Neuronal stem cell (in vitro differentiated cells): ENCODE measurements around the gene P2RY12.

Experiments used
- DNase-seq: peaks from one replicate; pipeline ENCODE4 v3.0.0-alpha.2; 2013; ENCODE audit warnings: low spot score
- H2AFZ ChIP-seq: one replicate; pipeline ENCODE4 v1.6.1; 2013; ENCODE audit warnings: mild to moderate bottlenecking, low read length, inconsistent platforms
- H2AK5ac ChIP-seq: 2 replicates; pipeline ENCODE4 v1.6.1; 2013; ENCODE audit warnings: low read depth, mild to moderate bottlenecking, inconsistent platforms, low read length, moderate library complexity, mixed read lengths
- H2BK120ac ChIP-seq: 2 replicates; pipeline ENCODE4 v1.6.1; 2013; ENCODE audit warnings: low read depth, mild to moderate bottlenecking, inconsistent platforms, low read length, moderate library complexity, mixed read lengths
- H2BK12ac ChIP-seq: one replicate; pipeline ENCODE4 v1.6.1; 2013; ENCODE audit warnings: low read length, inconsistent platforms
- H2BK15ac ChIP-seq: 2 replicates; pipeline ENCODE4 v1.6.1; 2013; ENCODE audit warnings: mild to moderate bottlenecking, low read length, inconsistent platforms, mixed read lengths
- H2BK5ac ChIP-seq: one replicate; pipeline ENCODE4 v1.6.1; 2013; ENCODE audit warnings: inconsistent platforms, mild to moderate bottlenecking, low read length, moderate library complexity
- H3K14ac ChIP-seq: one replicate; pipeline ENCODE4 v1.6.1; 2013; ENCODE audit warnings: low read length, inconsistent platforms
- H3K18ac ChIP-seq: 2 replicates; pipeline ENCODE4 v1.6.1; 2013; ENCODE audit warnings: low read length, inconsistent platforms
- H3K23ac ChIP-seq: 2 replicates; pipeline ENCODE4 v1.6.1; 2013; ENCODE audit warnings: low read depth, mild to moderate bottlenecking, mixed read lengths, low read length, inconsistent platforms; ENCODE audit not compliant: poor library complexity
- H3K27ac ChIP-seq: replicated peaks from 3 replicates; pipeline ENCODE4 v1.5.1; 2013; ENCODE audit warnings: low read length, inconsistent platforms
- H3K27me3 ChIP-seq, 3 experiments: 2 replicates each; pipeline ENCODE4 v1.6.1; 2013; ENCODE audit warnings: low read length in 3 of 3, mild to moderate bottlenecking in 2 of 3, inconsistent platforms in 1 of 3, low read depth in 1 of 3, mixed read lengths in 1 of 3, moderate library complexity in 1 of 3; ENCODE audit not compliant: control insufficient read depth in 3 of 3, insufficient read depth in 3 of 3
- H3K36me3 ChIP-seq, 2 donors: replicated peaks in 1 of 2; 2 replicates each; pipeline ENCODE4 v1.6.1; 2013; ENCODE audit warnings: low read length in 2 of 2; ENCODE audit not compliant: control insufficient read depth in 2 of 2, insufficient read depth in 2 of 2
- H3K4ac ChIP-seq: 2 replicates; pipeline ENCODE4 v1.6.1; 2013; ENCODE audit warnings: inconsistent platforms, mild to moderate bottlenecking, low read length, moderate library complexity
- H3K4me1 ChIP-seq, 2 donors: 1 replicate in 1 of 2; 2 replicates in 1 of 2; pipeline ENCODE4 v1.6.1; 2013; ENCODE audit warnings: low read length in 2 of 2, low read depth in 1 of 2; ENCODE audit not compliant: control insufficient read depth in 2 of 2, insufficient read depth in 1 of 2
- H3K4me2 ChIP-seq: one replicate; pipeline ENCODE4 v1.6.1; 2013; ENCODE audit warnings: mild to moderate bottlenecking, low read length, inconsistent platforms; ENCODE audit not compliant: insufficient read depth, poor library complexity, severe bottlenecking
- H3K4me3 ChIP-seq, 2 donors: 2 replicates each; pipeline ENCODE4 v1.5.1; 2013; ENCODE audit warnings: low read length in 2 of 2, mild to moderate bottlenecking in 2 of 2, inconsistent platforms in 1 of 2, moderate library complexity in 1 of 2
- H3K79me1 ChIP-seq: one replicate; pipeline ENCODE4 v1.6.1; 2013; ENCODE audit warnings: low read depth, mild to moderate bottlenecking, inconsistent platforms, low read length, moderate library complexity
- H3K9ac ChIP-seq: one replicate; pipeline ENCODE4 v1.6.1; 2013; ENCODE audit warnings: mild to moderate bottlenecking, low read depth, low read length, inconsistent platforms; ENCODE audit not compliant: poor library complexity
- H3K9me3 ChIP-seq, 2 donors: replicated peaks in 1 of 2; 2 replicates each; pipeline versions ENCODE3 to v1.6.1; 2013; ENCODE audit warnings: low read length in 2 of 2, mild to moderate bottlenecking in 2 of 2, inconsistent platforms in 1 of 2, low read depth in 1 of 2, mixed read lengths in 1 of 2, moderate library complexity in 1 of 2; ENCODE audit not compliant: control insufficient read depth in 2 of 2, insufficient read depth in 1 of 2
- H4K8ac ChIP-seq: one replicate; pipeline ENCODE4 v1.6.1; 2013; ENCODE audit warnings: low read depth, mild to moderate bottlenecking, inconsistent platforms, low read length, moderate library complexity
- H4K91ac ChIP-seq: one replicate; pipeline ENCODE4 v1.6.1; 2013; ENCODE audit warnings: low read length, low read depth, mild to moderate bottlenecking, inconsistent platforms; ENCODE audit not compliant: poor library complexity
- WGBS, 2 donors: extraction: QIAGEN DNeasy Blood & Tissue Kit; methylation state at CpG; one replicate each; pipeline ENCODE4 v1.1.7; 2013; ENCODE audit warnings: missing lambda C conversion rate in 2 of 2, mixed read lengths in 1 of 2; ENCODE audit not compliant: insufficient read length in 2 of 2, insufficient replicate concordance in 1 of 2; ENCODE audit errors: extremely low coverage in 2 of 2; 5-methylcytosine and 5-hydroxymethylcytosine counted together

P2RY12 gene

DNA sequence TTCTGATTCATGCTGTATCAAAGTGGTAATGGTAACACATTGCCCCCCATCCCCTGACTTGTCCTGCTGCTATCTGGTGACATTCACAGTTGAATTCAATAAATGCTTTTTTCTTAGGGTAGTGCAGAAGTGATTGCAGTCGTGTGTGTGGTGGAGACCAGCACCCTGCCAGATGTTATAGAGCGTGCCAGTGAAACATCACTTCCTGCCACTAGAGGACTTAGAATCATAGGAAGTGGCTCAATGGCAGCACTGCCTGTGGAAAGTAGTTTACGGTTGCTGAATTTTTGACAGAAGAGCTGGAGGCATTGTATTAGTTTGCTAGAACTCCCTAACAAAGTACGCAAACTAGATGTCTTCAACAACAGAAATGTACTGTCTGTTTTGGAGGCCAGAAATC, 37.4 kb upstream of the P2RY12 start:
- Histone ChIP-seq H2AK5ac (no peak overlapping the region), H3K9ac (no peak overlapping the region), H3K27me3 (no peaks in the 10 kb centered on the region), H2AFZ (no peak overlapping the region), H3K18ac (no peak overlapping the region), H3K14ac (no peak overlapping the region), H3K36me3 (peaks cover 0 to 5% of the 10 kb centered on the region in 2 donors), H3K27ac (no peak overlapping the region), H2BK5ac (no peak overlapping the region), H3K4me2 (no peak overlapping the region), H3K4me1 (peaks cover 0 to 2% of the 10 kb centered on the region in 2 donors), H3K4me3 (no peak overlapping the region), H3K4ac (no peak overlapping the region), H3K23ac (no peak overlapping the region), H2BK120ac (no peak overlapping the region), H4K91ac (no peak overlapping the region), H2BK12ac (no peak overlapping the region), H2BK15ac (no peak overlapping the region), H4K8ac (no peak overlapping the region), H3K79me1 (no peaks in the 10 kb centered on the region), H3K9me3 (no peaks in the 10 kb centered on the region)
- no peak for DNase-seq
- no CpG with 5 or more reads among the region's 4 CpGs for WGBS, 2 donors

DNA sequence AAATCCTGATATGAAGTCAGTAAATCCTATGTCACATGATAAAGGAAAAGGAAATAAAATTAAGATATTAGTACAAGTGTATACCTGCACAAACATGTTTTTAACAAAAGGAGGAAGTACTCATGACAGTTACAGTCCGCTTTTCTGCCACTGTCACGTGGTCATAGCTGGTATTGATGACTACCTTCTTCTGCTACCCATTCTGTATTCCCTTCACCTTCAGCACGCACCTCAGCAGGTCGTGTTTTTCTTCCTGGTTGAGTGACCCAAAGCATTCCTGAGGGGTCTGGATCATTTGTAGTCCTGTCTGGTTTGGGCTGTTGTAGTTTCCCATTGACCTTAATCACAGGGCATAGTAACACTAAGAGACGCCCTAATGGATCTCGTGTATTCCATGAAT, 35.3 kb upstream of the P2RY12 start:
- Histone ChIP-seq H3K36me3 (peaks cover 0 to 5% of the 10 kb centered on the region in 2 donors), H2BK15ac (no peak overlapping the region), H3K27ac (no peak overlapping the region), H3K4me2 (no peak overlapping the region), H2AK5ac (no peak overlapping the region), H2BK12ac (no peak overlapping the region), H4K91ac (no peak overlapping the region), H4K8ac (no peak overlapping the region), H3K14ac (no peak overlapping the region), H2BK120ac (no peak overlapping the region), H3K4me1 (no peaks in the 10 kb centered on the region), H3K9ac (no peak overlapping the region), H3K23ac (no peak overlapping the region), H3K18ac (no peak overlapping the region), H3K4ac (no peak overlapping the region), H3K4me3 (no peak overlapping the region), H3K27me3 (no peaks in the 10 kb centered on the region), H2AFZ (no peak overlapping the region), H3K9me3 (no peaks in the 10 kb centered on the region), H3K79me1 (no peaks in the 10 kb centered on the region), H2BK5ac (no peak overlapping the region)
- DNase-seq = no peak
- WGBS, 2 donors = no CpG with 5 or more reads among the region's 6 CpGs

DNA sequence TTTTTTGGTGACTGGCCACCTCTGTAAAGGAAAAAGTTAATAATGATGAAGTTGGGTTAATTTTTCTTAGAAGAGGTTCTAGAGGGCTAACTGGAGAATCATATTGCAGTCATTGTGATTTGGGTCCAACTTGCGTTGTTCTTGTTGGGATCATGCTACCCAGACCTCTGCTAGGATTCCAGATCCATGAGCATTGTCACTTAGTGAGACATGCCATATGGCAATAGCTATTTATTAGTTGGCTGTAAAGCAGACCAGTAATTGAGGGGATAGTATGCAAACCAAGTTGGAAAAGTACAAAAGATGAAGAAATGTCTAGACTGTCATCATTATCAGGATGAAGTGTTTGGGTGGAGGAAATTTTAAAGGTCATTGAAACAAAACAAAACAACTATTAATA, 30.7 kb upstream of the P2RY12 start:
- WGBS, 2 donors = no CpG with 5 or more reads among the region's 1 CpG
- H2BK12ac ChIP-seq = no peak overlapping the region
- no peak overlapping the region for H3K4me2 ChIP-seq
- no peak overlapping the region for H3K4ac ChIP-seq
- H3K36me3 ChIP-seq = peaks cover 0 to 2% of the 10 kb centered on the region in 2 donors
- H3K14ac ChIP-seq = no peak overlapping the region
- H2BK15ac ChIP-seq = no peak overlapping the region
- no peak overlapping the region for H2AFZ ChIP-seq
- H2AK5ac ChIP-seq = no peak overlapping the region
- no peak overlapping the region for H3K27ac ChIP-seq
- no peak overlapping the region for H3K18ac ChIP-seq
- no peak overlapping the region for H3K9ac ChIP-seq
- no peak overlapping the region for H3K23ac ChIP-seq
- no peak overlapping the region for H3K4me3 ChIP-seq
- H3K79me1 ChIP-seq = no peaks in the 10 kb centered on the region
- no peak overlapping the region for H4K8ac ChIP-seq
- no peak for DNase-seq
- H3K4me1 ChIP-seq = no peaks in the 10 kb centered on the region
- no peaks in the 10 kb centered on the region for H3K9me3 ChIP-seq
- no peak overlapping the region for H2BK120ac ChIP-seq
- H3K27me3 ChIP-seq = no peaks in the 10 kb centered on the region
- H2BK5ac ChIP-seq = no peak overlapping the region
- no peak overlapping the region for H4K91ac ChIP-seq

DNA sequence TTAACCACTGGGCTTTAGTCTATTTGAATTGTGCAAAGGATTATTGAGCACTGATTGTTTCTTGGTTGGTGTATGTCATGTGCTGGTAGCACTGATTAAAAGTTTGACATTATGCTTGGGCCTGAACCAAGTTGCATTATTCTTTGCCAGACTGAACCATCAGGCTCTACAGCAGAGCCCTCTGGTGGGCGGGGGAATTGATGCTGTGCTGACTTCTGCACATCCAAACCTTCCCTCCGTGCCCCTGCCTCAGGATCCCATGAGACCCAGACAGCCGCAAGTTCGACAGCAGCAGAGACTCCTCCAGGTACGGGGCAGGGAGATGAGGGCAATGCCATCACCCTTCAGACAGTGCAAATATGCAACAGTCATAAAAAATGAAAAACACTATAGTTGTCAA, 28.4 kb upstream of the P2RY12 start:
- no peaks in the 10 kb centered on the region for H3K79me1 ChIP-seq
- no peak overlapping the region for H3K4ac ChIP-seq
- no peak overlapping the region for H3K18ac ChIP-seq
- H3K27me3 ChIP-seq = no peaks in the 10 kb centered on the region
- H2BK120ac ChIP-seq = no peak overlapping the region
- no peak overlapping the region for H2AFZ ChIP-seq
- H4K8ac ChIP-seq = no peak overlapping the region
- no peak overlapping the region for H2BK5ac ChIP-seq
- H3K4me1 ChIP-seq = no peaks in the 10 kb centered on the region
- no CpG with 5 or more reads among the region's 5 CpGs for WGBS, 2 donors
- no peak overlapping the region for H2BK15ac ChIP-seq
- H4K91ac ChIP-seq = no peak overlapping the region
- no peak overlapping the region for H3K4me3 ChIP-seq
- H3K27ac ChIP-seq = no peak overlapping the region
- no peaks in the 10 kb centered on the region for H3K9me3 ChIP-seq
- H3K4me2 ChIP-seq = no peak overlapping the region
- peaks cover 0 to 2% of the 10 kb centered on the region in 2 donors for H3K36me3 ChIP-seq
- H3K14ac ChIP-seq = no peak overlapping the region
- H2BK12ac ChIP-seq = no peak overlapping the region
- no peak for DNase-seq
- no peak overlapping the region for H3K9ac ChIP-seq
- no peak overlapping the region for H3K23ac ChIP-seq
- no peak overlapping the region for H2AK5ac ChIP-seq
